ENCODE data around the gene HDAC4. TPM values are rescaled to one million over a fixed set of nuclear protein-coding genes. Genes with fewer than 3 reads are reported as not detected.

The HDAC4 gene
- total RNA-seq, 1 experiment from 2014 or later, result 32.0 TPM

- no peak overlapping the region for H4K8ac ChIP-seq (replicated peaks; ENCODE audit: insufficient read length, low read depth, low read length)
These were observed 12.2 kb upstream of the HDAC4 start for GRCh38 chr2:239412905-239413603.

More at GRCh38 chr2:239412905-239413603, 12.2 kb upstream of the HDAC4 start:
- Histone ChIP-seq H3K14ac (ENCODE audit: insufficient read depth, low read length) (no peak overlapping the region), H3K4me2 (ENCODE audit: insufficient read depth, insufficient read length, low read length) (no peak overlapping the region), H4K5ac (ENCODE audit: insufficient read length, low read depth, low read length) (no peak overlapping the region), H2AK5ac (ENCODE audit: insufficient read length, low read length) (no peak overlapping the region), H3K27me3 (ENCODE audit: insufficient read depth, low read length) (no peaks in the 10 kb centered on the region), H2BK12ac (ENCODE audit: insufficient read length, low read depth, low read length) (no peak overlapping the region), H2AFZ (ENCODE audit: low read length) (no peak overlapping the region), H2BK5ac (ENCODE audit: insufficient read length, low read length) (no peak overlapping the region), H3K9ac (ENCODE audit: extremely low read depth, insufficient read length, low read length) (no peak overlapping the region), H3K56ac (ENCODE audit: insufficient read length, low read depth, low read length) (no peak overlapping the region), H4K20me1 (ENCODE audit: control insufficient read depth, insufficient read depth, insufficient read length) (no peaks in the 10 kb centered on the region), H2BK20ac (ENCODE audit: low read depth, low read length, poor library complexity, severe bottlenecking) (no peak overlapping the region), H4K91ac (ENCODE audit: insufficient read length, low read depth, low read length) (no peak overlapping the region), H3K27ac (ENCODE audit: insufficient read length, low read depth, low read length) (no peak overlapping the region), H2BK15ac (ENCODE audit: low read depth, low read length) (no peak overlapping the region), H3K4me1 (ENCODE audit: insufficient read depth, low read length) (no peaks in the 10 kb centered on the region), H3K23ac (ENCODE audit: insufficient read length, low read depth, low read length) (no peak overlapping the region), H3K18ac (ENCODE audit: insufficient read length, low read depth, low read length) (no peak overlapping the region), H3K9me3 (ENCODE audit: control insufficient read depth, low read depth, low read length) (no peaks in the 10 kb centered on the region), H2BK120ac (ENCODE audit: low read depth, low read length, poor library complexity, severe bottlenecking) (no peak overlapping the region), H3K23me2 (ENCODE audit: insufficient read length, low read depth, low read length, poor library complexity, severe bottlenecking) (no peaks in the 10 kb centered on the region), H3K79me2 (ENCODE audit: insufficient read depth, low read length) (no peaks in the 10 kb centered on the region), H3K4ac (ENCODE audit: low read depth, low read length) (no peak overlapping the region), H3K79me1 (ENCODE audit: insufficient read depth, low read depth, low read length, poor library complexity, severe bottlenecking) (no peaks in the 10 kb centered on the region), H3T11ph (ENCODE audit: low read length) (no peak overlapping the region)
- WGBS (ENCODE audit: extremely low coverage, insufficient read length, low lambda C conversion rate), result no CpG with 5 or more reads among the region's 11 CpGs
- Mint-ChIP-seq H3K4me3 (no peak overlapping the region), H3K36me3 (ENCODE audit: insufficient read depth in 1 of 3, low read depth in 3 of 3) (no peaks in the 10 kb centered on the region), H3K9me3 (peaks cover 3 to 4% of the 10 kb centered on the region in 2 experiments; a peak in 4 of 5 replicates), H3K27me3 (ENCODE audit: low read depth) (peaks cover 5% of the 10 kb centered on the region), H3K4me1 (peaks cover 3% of the 10 kb centered on the region in 2 experiments; a peak in 3 of 4 replicates), H3K27ac (no peak overlapping the region)
- no peak for DNase-seq
- TF ChIP-seq CTCF (conservative IDR thresholded peaks at IDR 0.05), result no peak
